NB4 (cell line): ENCODE measurements around the gene YAF2.

Source experiments
- CTCF ChIP-seq: IDR thresholded peaks from one replicate; pipeline ENCODE4 v1.5.1; 2012; ENCODE audit warnings: low read depth, low read length
- MAX ChIP-seq: IDR thresholded peaks from 2 replicates; pipeline ENCODE4 v1.6.1; 2011; ENCODE audit warnings: low read depth, low read length
- MYC ChIP-seq: IDR thresholded peaks from 2 replicates; pipeline ENCODE4 v1.6.1; 2011; ENCODE audit warnings: low read depth, low read length
- POLR2A ChIP-seq: IDR thresholded peaks from 2 replicates; pipeline ENCODE4 v1.6.1; 2011; ENCODE audit warnings: mild to moderate bottlenecking; ENCODE audit not compliant: insufficient read length; ENCODE audit errors: extremely low read depth

- no peak for TF ChIP-seq CTCF
- no peak for TF ChIP-seq POLR2A
- TF ChIP-seq MAX: no peak
- TF ChIP-seq MYC: no peak
These were observed 21.3 kb downstream of the YAF2 start for GRCh38 chr12:42216737-42217136.
